ENCODE data around the gene ABCC3.
"Not testable (repeated sequence)": the region's sequence is repeated elsewhere in the genome, so short reads cannot be mapped to it uniquely, and the experiment has no call there.

ABCC3 gene

DNA sequence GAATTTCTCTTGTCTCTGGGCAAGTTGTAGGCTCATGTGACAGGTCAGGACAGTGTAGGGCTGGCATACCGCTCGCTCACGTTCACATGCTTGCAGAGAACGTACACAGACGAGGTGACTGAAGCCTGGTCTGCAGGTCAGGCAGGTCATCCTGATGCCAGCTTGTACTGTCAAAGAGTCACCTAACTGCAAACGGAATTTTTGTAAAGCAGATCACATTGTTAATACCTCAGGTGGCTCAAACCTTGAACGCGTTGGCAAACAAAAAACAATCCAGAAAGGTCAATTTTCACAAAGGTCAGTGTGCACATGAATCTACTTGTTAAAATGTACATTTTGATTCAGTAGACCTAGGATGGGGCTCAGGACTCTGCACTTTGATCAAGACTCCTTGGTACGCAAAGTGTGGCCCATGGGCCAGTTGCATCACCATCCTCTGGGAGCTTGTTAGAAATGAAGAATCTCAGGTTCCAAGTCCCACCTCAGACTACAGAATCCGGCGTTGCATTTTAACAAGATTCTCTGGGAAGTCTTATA lies 44.4 kb downstream of the ABCC3 start:
- peaks cover 5% of the 10 kb centered on the region in 2 donors for H3K4me1 Mint-ChIP-seq (ENCODE audit: low read depth in 2 of 2)
- no peaks in the 10 kb centered on the region for H3K36me3 Mint-ChIP-seq (ENCODE audit: insufficient read depth)
- DNase-seq (no peak), ATAC-seq (replicated peaks) (no peak)
- no peak overlapping the region for H3K4me3 Mint-ChIP-seq
- peaks cover 48 to 69% of the 10 kb centered on the region in 2 donors for H3K27me3 Mint-ChIP-seq
- H3K9me3 Mint-ChIP-seq: no peaks in the 10 kb centered on the region
- no peak overlapping the region for H3K27ac Mint-ChIP-seq

DNA sequence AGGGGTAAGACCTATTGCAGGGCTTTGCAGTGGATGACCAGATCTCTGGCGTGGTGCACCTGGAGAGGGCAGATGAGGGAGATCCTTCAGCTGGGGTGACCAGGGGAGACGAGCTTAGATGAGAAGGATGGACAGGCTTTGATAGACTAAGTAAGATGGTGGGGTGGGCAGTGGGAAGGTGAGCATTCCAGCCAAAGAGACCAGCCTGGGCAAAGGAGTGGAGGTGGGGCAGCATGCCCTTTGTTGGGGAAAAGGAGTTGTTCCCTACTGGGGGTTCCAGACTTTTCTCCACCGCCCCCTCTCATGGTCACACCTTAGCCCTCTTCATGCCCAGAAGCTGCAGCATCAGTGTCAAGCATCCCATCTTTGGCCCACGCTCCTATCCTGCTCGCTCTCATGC lies 45.4 kb downstream of the ABCC3 start:
- no peak overlapping the region for H3K4me3 Mint-ChIP-seq
- H3K27ac Mint-ChIP-seq: no peak overlapping the region
- no peak for ATAC-seq (replicated peaks)
- DNase-seq: no peak
- no peaks in the 10 kb centered on the region for H3K36me3 Mint-ChIP-seq (ENCODE audit: insufficient read depth)
- no peaks in the 10 kb centered on the region for H3K9me3 Mint-ChIP-seq
- H3K4me1 Mint-ChIP-seq (ENCODE audit: low read depth in 2 of 2): peaks cover 5% of the 10 kb centered on the region in 2 donors
- peaks cover 48 to 69% of the 10 kb centered on the region in 2 donors for H3K27me3 Mint-ChIP-seq

DNA sequence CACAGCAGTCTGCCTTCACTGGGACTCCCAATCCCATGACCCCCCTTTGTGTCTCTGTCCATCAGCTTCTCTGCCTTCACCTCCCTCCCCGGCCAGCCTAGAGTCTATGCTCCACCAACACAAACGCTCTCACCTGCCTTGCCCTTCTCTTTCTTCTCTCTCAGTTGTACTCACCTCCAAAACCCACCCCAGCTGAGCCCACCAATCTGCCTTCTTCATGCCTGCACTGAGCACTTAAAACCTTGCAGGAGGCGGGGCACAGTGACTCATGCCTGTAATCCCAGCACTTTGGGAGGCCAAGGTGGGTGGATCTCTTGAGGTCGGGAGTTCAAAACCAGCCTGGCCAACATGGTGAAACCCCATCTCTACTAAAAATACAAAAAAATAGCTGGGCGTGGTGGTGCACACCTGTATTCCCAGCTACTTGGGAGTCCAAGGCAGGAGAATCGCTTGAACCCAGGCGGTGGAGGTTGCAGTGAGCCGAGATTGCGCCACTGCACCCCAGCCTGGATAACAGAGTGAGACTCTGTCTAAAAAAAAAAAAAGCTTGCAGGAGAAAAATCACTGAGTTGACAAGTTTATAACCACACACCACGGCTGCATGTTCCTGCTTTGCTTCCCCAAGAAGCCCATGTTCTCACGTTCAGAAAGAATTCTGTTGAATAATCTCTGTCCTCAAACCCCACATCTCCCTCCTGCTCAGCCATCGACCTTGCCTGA lies 46.0 kb downstream of the ABCC3 start:
- not testable (repeated sequence) for ATAC-seq (replicated peaks); H3K9me3 Mint-ChIP-seq; H3K27ac Mint-ChIP-seq; DNase-seq; H3K36me3 Mint-ChIP-seq (ENCODE audit: insufficient read depth); H3K4me1 Mint-ChIP-seq (ENCODE audit: low read depth in 2 of 2); H3K4me3 Mint-ChIP-seq
- peaks cover 48 to 69% of the 10 kb centered on the region in 2 donors for H3K27me3 Mint-ChIP-seq

DNA sequence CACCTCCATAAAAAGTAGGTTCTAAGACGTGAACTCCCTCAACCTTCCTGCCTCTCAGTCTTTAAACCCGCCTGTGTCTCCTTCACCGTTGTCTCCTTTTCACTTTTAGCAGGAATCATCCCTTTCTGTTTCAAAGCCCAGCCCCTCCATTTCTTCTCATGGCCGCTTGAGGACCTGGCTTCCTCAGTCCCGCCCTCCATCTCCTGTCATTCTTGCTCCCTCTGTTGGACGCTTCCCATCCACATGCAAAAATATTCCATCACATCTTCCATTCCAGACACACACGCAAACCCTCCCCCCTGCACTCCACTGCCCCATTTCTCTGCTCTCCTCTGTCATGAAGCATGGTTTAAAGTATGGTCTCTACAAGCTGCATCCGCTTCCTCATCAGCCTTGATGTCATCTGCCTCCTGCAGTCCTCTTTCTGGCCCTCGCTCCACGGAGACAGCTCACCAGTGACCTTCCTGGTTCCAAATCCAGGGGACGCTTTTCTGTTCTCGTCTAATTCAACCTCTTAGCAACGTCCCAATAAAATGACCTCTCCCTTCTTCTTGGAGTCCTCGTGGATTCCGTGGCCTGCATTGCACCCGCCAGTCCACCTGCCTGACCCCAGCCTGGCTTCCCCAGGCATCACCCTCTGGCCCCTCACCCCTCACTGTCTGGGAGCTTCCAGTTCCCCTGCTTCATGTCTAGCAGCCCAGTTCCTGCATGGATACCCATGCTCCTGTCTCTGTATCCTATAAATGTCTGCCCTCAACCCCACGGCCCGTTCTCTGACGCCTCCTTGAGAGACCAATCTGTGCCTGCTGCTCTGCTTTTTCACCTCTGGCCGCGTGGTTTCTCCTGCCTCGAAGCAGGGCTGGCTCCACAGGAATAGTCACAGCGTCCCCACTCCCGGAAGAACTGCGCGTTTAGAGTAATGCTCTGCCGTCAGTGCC lies 46.9 kb downstream of the ABCC3 start:
- DNase-seq (no peak), ATAC-seq (replicated peaks) (no peak)
- Mint-ChIP-seq H3K27ac (no peak overlapping the region), H3K9me3 (no peaks in the 10 kb centered on the region), H3K4me1 (ENCODE audit: low read depth in 2 of 2) (peaks cover 5% of the 10 kb centered on the region in 2 donors), H3K4me3 (no peak overlapping the region), H3K27me3 (peaks cover 47 to 63% of the 10 kb centered on the region in 2 donors), H3K36me3 (ENCODE audit: insufficient read depth) (no peaks in the 10 kb centered on the region)

DNA sequence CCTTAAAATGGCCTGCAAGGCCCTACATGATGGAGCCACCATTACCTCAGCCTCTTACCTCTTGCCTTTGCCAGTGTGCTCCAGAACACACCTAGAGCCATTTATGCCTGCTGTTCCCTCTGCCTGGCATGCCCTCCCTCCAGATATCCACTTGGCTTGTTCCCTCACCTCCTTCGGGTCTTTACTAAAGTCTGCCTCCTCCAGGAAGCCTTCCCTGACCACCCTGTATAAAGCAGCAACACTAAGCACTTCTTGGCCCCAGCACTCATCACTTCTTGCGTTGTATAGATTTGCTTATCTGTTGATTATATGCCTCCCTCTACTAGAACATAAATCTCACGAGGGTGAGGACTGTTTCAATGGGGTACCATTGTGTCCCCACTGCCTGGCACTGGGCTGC lies 47.8 kb downstream of the ABCC3 start:
- Mint-ChIP-seq H3K27ac (no peak overlapping the region), H3K4me1 (ENCODE audit: low read depth in 2 of 2) (peaks cover 5% of the 10 kb centered on the region in 2 donors), H3K36me3 (ENCODE audit: insufficient read depth) (no peaks in the 10 kb centered on the region), H3K27me3 (peaks cover 50 to 60% of the 10 kb centered on the region in 2 donors), H3K4me3 (no peak overlapping the region), H3K9me3 (no peaks in the 10 kb centered on the region)
- ATAC-seq (replicated peaks) (no peak), DNase-seq (no peak)

DNA sequence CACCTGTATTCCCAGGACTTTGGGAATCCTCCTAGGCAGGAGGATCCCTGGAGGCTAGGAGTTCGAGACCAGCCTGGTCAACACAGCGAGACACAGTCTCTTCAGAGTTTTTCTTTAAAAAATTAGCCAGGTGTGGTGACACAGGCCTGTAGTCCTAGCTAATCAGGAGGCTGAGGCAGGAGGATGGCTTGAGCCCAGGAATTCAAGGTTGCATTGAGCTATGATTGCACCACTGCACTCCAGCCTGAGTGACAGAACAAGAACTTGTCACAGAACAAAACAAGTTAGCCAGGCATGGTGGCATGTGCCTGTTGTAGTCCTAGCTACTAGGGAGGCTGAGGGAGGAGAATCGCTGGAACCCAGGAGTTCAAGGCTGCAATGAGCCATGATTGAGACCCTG lies 48.3 kb downstream of the ABCC3 start:
- Mint-ChIP-seq H3K4me1 (ENCODE audit: low read depth in 2 of 2) (peaks cover 5% of the 10 kb centered on the region in 2 donors), H3K27me3 (peaks cover 47 to 55% of the 10 kb centered on the region in 2 donors), H3K27ac (no peak overlapping the region), H3K36me3 (ENCODE audit: insufficient read depth) (no peaks in the 10 kb centered on the region), H3K4me3 (no peak overlapping the region), H3K9me3 (no peaks in the 10 kb centered on the region)
- DNase-seq (no peak), ATAC-seq (replicated peaks) (no peak)

DNA sequence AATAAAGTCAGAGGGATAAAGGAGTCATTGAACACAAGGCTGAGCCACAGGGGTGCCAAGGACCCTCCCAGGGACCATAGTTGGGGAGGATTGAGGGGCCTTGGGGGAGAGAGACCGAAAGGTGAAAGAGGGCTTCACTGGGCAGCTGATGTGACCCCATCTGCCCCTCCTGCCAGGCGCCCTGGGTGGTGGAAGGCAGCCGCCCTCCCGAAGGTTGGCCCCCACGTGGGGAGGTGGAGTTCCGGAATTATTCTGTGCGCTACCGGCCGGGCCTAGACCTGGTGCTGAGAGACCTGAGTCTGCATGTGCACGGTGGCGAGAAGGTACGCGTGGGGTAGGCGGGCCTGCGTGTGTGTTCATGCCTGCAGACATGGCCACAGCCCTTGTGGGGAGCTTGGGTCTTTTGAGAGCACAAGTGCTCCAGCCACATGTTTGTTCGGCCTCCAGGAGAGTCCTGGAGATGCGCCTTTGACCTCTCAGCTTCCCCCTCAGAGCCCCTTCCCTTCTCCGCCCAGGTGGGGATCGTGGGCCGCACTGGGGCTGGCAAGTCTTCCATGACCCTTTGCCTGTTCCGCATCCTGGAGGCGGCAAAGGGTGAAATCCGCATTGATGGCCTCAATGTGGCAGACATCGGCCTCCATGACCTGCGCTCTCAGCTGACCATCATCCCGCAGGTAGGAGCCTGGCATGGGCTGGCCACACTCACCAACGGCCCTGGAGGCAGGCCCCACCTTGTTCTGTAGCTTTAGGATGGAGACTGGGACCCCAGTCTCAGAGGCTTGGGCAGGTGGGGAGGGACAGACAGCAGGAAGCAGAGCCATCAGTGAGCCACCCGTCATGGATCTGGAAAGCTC lies 49.0 kb downstream of the ABCC3 start:
- no peak overlapping the region for H3K4me3 Mint-ChIP-seq
- H3K36me3 Mint-ChIP-seq (ENCODE audit: insufficient read depth): no peaks in the 10 kb centered on the region
- peaks cover 42 to 49% of the 10 kb centered on the region in 2 donors for H3K27me3 Mint-ChIP-seq
- ATAC-seq (replicated peaks) (no peak), DNase-seq (no peak)
- H3K9me3 Mint-ChIP-seq: no peaks in the 10 kb centered on the region
- H3K4me1 Mint-ChIP-seq (ENCODE audit: low read depth in 2 of 2): peaks cover 5% of the 10 kb centered on the region in 2 donors
- H3K27ac Mint-ChIP-seq: peak overlapping the region in 1 of 2 donors; percentile 54

DNA sequence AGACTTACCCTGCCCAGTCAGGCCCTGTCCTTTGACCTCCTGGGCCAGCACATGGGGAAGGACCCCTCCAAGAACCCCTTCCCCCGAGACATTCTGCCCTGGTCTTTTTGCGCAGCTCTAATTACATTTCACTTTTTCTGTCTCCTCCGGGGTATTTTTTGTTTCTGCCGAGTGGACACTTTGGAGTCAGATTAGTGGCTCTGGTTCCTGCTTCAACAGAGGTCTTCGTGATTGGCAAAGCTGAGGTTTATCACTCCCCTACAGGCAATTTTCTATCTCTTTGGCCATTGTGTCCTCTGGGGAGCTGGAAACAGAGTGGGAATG lies 49.6 kb downstream of the ABCC3 start:
- DNase-seq: no peak
- Mint-ChIP-seq H3K4me3 (no peak overlapping the region), H3K9me3 (no peaks in the 10 kb centered on the region), H3K27me3 (peaks cover 41 to 46% of the 10 kb centered on the region in 2 donors), H3K4me1 (ENCODE audit: low read depth in 2 of 2) (peaks cover 5% of the 10 kb centered on the region in 2 donors), H3K27ac (peak overlapping the region in 1 of 2 donors; percentile 54), H3K36me3 (ENCODE audit: insufficient read depth) (no peaks in the 10 kb centered on the region)
- ATAC-seq (replicated peaks): no peak

DNA sequence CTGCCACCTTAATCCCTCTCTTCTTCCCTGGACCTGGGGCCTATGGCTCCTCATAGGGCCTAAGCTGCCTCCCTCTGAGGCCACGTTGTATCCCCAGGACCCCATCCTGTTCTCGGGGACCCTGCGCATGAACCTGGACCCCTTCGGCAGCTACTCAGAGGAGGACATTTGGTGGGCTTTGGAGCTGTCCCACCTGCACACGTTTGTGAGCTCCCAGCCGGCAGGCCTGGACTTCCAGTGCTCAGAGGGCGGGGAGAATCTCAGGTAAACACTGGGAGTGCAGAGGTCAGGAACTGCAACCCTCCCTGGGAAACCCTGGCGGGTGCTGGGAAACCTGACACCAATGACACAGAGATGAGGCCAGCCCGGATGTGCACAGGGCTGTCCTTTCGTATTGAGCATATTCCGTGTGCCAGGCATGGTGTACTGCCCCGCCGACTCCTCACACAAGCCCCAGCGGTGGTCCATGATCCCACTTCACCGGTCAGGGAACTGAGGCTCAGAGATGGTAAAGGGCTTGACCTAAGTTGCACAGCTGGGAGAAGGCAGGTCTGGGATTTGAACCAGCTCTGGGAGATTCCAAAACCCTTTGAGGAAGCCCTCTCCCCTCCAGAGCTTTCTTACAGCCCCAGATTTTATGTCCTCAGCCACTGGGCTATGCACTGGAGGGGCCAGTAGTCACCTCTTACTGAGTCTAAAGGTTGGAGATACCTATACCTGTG lies 50.1 kb downstream of the ABCC3 start:
- Mint-ChIP-seq H3K4me3 (no peak overlapping the region), H3K27me3 (peaks cover 36 to 41% of the 10 kb centered on the region in 2 donors), H3K9me3 (no peaks in the 10 kb centered on the region), H3K27ac (peak overlapping the region in 1 of 2 donors; percentile 54), H3K36me3 (ENCODE audit: insufficient read depth) (no peaks in the 10 kb centered on the region), H3K4me1 (ENCODE audit: low read depth in 2 of 2) (peaks cover 5% of the 10 kb centered on the region in 2 donors)
- ATAC-seq (replicated peaks) (no peak), DNase-seq (no peak)

DNA sequence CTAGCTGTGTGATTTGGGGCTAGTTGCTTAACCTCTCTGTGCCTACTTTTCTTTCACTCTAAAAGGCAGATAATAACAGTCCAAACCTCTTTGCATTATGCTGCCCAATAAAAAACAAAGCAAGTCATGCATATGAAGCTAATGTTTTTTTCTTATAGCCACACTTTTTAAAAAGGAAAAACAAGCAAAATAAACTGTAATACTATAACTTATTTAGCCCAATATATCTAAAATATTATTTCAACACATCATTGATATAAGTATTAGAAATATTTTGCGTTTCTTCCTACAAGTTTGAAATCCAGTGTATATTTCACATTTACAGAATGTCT lies 50.6 kb downstream of the ABCC3 start:
- Mint-ChIP-seq H3K27ac (no peak overlapping the region), H3K27me3 (peaks cover 31 to 36% of the 10 kb centered on the region in 2 donors), H3K4me3 (no peak overlapping the region), H3K36me3 (ENCODE audit: insufficient read depth) (no peaks in the 10 kb centered on the region), H3K9me3 (no peaks in the 10 kb centered on the region), H3K4me1 (ENCODE audit: low read depth in 2 of 2) (peaks cover 5% of the 10 kb centered on the region in 2 donors)
- ATAC-seq (replicated peaks): no peak
- DNase-seq: no peak

DNA sequence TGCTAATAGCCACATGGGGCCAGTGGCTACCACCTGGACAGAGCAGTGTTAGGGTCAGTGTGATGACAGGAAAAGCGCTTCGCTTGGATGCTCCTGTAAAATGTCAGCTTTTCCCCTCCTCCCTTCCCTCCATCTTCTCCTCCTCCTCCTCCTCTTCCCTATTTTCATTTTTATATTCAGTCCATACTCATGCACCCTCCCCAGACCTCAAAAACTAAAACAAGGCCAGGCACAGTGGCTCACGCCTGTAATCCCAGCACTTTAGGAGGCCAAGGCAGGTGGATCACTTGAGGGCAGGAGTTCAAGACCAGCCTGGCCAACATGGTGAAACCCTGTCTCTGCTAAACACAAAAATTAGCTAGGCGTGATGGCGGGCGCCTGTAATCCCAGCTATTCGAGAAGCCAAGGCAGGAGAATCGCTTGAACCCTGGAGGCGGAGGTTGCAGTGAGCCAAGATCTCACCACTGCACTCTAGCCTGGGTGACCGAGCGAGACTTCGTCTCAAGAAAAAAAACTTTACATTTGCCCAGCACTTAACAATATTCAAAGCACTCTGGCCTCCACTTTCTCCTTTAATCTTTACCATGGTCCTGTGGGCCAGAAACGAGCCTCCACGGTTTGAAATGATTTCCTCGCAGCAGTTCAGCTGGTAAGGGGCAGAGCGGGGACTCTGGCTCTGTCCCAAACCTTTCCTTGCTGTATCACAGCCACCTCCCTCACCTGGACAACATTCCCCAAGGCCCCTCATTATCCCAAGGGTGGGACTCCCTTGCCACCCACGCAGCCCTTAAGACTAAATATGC lies 51.2 kb downstream of the ABCC3 start:
- DNase-seq: no peak
- no peak overlapping the region for H3K4me3 Mint-ChIP-seq
- H3K36me3 Mint-ChIP-seq (ENCODE audit: insufficient read depth): no peaks in the 10 kb centered on the region
- H3K9me3 Mint-ChIP-seq: no peaks in the 10 kb centered on the region
- H3K4me1 Mint-ChIP-seq (ENCODE audit: low read depth in 2 of 2): peaks cover 5% of the 10 kb centered on the region in 2 donors
- peaks cover 25 to 30% of the 10 kb centered on the region in 2 donors for H3K27me3 Mint-ChIP-seq
- no peak overlapping the region for H3K27ac Mint-ChIP-seq
- ATAC-seq (replicated peaks): no peak

DNA sequence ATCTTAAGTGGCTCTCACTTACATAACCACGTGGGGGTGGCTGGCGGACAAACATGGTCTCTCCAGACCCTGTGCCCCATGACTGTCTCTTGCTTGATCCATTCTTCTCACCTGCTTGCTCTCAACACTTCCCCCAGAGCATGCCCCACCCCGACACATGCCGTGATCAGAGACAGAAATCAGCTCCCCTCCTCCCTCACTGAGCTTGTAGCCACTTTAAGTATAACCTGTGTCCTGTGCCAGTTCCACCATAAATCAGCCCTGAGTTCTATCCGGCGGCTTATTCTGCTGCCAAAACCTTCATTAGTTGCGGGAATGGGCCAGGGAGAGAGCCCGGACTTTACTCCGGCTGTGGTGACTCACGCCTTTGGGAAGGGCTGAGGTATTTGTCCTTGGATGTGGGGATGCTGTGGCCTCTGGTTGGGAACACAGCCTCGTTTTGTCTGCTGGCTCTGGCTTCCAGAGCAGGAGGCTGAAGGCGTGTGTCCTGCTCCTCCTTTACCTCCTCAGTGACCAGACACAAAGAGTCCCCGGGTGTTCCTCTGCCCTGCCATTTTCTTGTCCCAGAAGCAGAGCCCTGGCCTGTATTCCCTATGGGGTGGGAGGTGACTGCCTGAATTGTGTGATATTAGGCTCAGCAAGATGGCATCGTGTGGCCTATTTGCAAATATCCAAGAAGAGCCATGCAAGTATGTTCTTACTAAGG lies 52.0 kb downstream of the ABCC3 start:
- Mint-ChIP-seq H3K9me3 (no peaks in the 10 kb centered on the region), H3K27me3 (peaks cover 17 to 22% of the 10 kb centered on the region in 2 donors), H3K36me3 (ENCODE audit: insufficient read depth) (no peaks in the 10 kb centered on the region), H3K27ac (no peak overlapping the region), H3K4me1 (ENCODE audit: low read depth in 2 of 2) (no peaks in the 10 kb centered on the region), H3K4me3 (no peak overlapping the region)
- DNase-seq (no peak), ATAC-seq (replicated peaks) (no peak)

Data from effector memory CD8-positive, alpha-beta T cell (primary cell).